GM12892 (cell line): Measurements from ENCODE around the gene C1GALT1C1.

Source experiments
- DNase-seq: peaks from one replicate; pipeline ENCODE4 v3.0.0; 2011; ENCODE audit not compliant: insufficient read length
- FAIRE-seq: peaks from 2 replicates; lab custom pipeline; 2011; peaks lifted over from hg19 to GRCh38; lab: Jason Lieb, UNC
- POLR2A ChIP-seq: IDR thresholded peaks from 2 replicates; pipeline ENCODE4 v1.6.1; 2011; ENCODE audit warnings: low read depth, low read length, control low read depth
- POLR2AphosphoS5 ChIP-seq: IDR thresholded peaks from 2 replicates; pipeline ENCODE4 v1.6.1; 2011; ENCODE audit warnings: low read depth, low read length, control low read depth
- TAF1 ChIP-seq: IDR thresholded peaks from 2 replicates; pipeline ENCODE4 v1.6.1; 2011; ENCODE audit warnings: low read depth, mild to moderate bottlenecking, control low read depth, low read length, borderline replicate concordance

Gene C1GALT1C1

DNA sequence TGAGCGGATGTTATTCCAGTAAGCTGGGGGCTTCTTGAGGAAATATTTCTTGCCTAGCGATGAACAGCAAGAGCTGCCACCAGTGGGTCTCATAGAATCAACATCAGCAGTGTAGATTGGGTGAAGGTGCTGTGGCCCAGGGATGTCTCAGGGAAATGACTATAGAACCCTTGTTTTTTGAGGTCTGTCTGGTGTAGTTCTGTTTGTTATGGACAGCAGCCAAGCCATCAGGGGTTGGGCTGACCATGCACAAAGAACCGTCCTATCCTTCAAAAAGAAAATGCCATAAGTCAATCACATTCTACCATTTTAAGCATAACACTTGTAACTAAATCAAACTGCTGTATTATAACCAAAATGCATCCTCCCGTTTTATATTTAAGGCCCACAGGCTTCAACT lies 17.3 kb upstream of the C1GALT1C1 start:
- TF ChIP-seq POLR2AphosphoS5: no peak
- TF ChIP-seq TAF1: no peak
- TF ChIP-seq POLR2A: no peak
- no peak for FAIRE-seq
- DNase-seq: no peak

DNA sequence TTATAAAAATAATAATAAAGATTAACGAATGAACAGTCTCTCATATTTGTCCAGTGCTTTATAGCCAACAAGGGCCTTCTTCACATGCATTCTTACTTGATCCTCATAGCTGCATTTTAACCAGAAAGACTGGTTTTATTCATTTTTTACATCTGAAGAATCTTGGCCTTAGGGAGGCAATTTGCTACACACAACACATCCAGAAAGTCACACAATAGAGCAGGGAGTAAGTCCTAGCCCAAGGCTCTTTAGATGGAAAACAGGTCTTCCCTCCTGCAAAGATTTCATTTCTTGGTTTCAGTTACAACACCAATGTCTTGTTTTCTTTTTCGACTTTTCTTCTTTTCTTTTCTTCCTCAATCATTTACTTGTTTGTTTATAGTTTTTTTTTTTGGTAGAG lies 13.0 kb upstream of the C1GALT1C1 start:
- FAIRE-seq (no peak), DNase-seq (no peak)
- TF ChIP-seq TAF1 (no peak), POLR2A (no peak), POLR2AphosphoS5 (no peak)

DNA sequence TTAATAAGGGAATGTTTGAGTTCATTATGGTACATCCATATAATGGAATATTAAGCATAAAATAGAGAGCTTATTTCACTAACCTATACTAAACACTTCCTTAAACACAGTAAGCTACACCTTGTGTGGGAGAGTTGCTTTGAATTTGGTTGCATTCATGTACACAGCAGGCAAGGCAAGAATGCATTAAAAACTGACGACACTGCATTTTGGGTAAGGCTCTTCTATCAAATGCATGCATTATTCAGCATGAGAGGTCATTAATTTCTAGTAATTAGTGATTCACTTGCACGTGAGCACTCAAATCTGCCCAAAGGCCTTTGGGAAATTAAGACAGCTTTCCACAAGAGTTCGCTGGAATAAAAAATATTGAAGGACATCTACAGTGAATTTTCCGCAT lies 8.8 kb upstream of the C1GALT1C1 start:
- no peak for TF ChIP-seq POLR2A
- TF ChIP-seq POLR2AphosphoS5: no peak
- no peak for TF ChIP-seq TAF1
- no peak for DNase-seq
- no peak for FAIRE-seq

DNA sequence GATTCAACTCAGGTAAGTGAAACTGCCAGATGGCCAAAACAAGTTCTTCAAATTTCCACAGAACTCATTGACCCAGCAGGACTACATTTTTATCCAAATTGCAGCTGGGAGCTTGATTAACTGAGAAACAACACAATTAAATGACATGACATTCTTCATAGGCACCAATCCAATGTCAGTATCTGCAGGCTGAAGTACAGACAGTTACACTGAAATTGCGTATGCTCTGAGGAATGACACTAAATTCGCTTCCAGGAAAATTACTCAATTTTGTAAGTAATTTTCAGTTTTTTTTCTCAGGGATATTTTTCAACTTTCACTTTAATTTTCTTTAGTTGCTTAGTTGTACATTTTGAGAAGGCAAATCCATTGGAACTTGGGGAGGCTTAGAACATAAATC lies 4.5 kb downstream of the C1GALT1C1 start:
- DNase-seq: no peak
- TF ChIP-seq POLR2AphosphoS5: no peak
- TF ChIP-seq TAF1: no peak
- no peak for TF ChIP-seq POLR2A
- peak; percentile 9 for FAIRE-seq

DNA sequence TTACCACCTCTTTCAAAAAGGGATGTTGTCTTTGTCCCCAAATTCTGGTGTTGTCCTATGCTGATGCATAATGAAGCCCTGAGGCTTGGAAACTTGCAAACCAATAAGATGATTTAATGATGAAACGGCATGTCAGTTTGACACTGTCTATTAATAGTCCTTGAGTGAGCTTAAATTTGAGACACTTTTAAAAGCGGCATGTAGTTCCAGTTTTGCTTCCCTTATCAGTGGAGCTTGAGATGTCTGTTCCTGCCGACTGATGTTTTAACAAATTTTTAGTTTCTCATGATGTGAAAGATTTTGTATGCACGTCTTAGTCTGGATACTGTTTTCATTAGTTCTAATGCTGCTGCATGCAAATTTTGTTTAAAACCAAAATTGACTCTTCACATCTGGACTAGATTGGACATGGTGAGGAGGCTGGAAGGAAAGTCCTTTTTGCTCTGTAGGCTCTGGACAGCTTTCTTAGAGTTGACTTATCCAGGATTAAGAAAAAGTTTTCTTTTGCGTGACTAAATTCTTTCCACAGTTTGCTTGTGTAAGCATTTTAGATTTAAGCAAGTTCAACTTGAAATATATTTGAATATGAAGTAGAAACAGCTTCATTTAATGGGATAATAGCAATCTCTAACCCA lies 11.7 kb downstream of the C1GALT1C1 start:
- TF ChIP-seq TAF1 (no peak), POLR2A (no peak), POLR2AphosphoS5 (no peak)
- no peak for FAIRE-seq
- no peak for DNase-seq

DNA sequence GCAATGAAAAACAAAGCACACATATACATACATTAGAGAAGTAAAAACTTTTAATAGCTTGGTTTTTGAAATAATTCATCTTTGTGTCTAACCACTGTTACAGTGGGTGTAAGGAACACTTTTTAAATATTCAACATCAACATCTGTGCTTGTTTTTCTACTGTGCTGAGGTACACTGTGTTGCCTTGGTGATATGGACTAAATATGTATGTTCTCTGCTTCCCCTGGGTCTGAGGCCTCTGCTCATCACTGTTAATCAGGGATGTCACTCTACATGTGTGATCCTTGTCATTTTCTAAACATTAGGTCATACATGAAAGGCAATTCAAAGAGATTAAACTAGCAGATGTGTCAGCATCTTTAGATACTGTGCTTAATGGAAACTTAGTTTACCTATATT lies 15.0 kb downstream of the C1GALT1C1 start:
- DNase-seq: no peak
- TF ChIP-seq TAF1 (no peak), POLR2AphosphoS5 (no peak), POLR2A (no peak)
- peak; percentile 30 for FAIRE-seq

DNA sequence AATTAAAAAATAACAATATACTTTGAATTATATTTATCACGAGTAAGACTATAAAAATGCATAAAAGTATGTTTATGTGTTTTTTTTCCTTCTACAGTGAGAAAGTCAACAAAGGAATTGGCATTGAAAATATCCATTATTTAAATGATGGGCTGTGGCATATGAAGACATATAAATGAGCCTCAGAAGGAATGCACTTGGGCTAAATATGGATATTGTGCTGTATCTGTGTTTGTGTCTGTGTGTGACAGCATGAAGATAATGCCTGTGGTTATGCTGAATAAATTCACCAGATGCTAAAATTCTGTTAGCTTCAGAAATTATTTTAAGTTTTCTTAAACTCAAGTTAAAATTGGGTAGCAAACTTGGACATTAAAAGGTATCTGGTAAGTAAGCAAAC lies 17.8 kb downstream of the C1GALT1C1 start:
- FAIRE-seq: no peak
- no peak for TF ChIP-seq POLR2A
- TF ChIP-seq POLR2AphosphoS5: no peak
- TF ChIP-seq TAF1: no peak
- no peak for DNase-seq

DNA sequence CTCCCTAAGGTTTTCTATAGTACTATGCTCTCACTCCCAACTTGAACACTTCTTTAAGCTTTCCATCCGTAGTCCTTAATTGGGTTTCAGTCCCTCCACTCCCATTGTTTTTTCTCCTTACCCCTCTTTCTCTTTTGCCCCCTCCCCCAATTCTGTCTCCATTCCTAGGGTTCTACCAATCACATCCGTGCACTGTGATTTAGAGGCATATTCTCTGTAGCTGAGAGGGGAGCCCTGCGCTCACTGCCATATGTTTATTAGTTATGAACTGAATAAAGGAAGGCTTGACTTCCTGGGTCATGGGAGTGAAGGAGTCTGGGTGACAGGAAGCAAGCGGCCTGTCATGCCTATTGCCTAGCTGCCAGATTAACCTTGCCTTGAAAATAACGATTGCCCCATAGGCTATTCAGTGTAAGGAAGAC lies 25.5 kb downstream of the C1GALT1C1 start:
- FAIRE-seq (peak; percentile 5), DNase-seq (no peak)
- TF ChIP-seq TAF1: no peak
- TF ChIP-seq POLR2AphosphoS5: no peak; the same call in 1 of the 2 replicates
- TF ChIP-seq POLR2A: no peak; the same call in 1 of the 2 replicates

DNA sequence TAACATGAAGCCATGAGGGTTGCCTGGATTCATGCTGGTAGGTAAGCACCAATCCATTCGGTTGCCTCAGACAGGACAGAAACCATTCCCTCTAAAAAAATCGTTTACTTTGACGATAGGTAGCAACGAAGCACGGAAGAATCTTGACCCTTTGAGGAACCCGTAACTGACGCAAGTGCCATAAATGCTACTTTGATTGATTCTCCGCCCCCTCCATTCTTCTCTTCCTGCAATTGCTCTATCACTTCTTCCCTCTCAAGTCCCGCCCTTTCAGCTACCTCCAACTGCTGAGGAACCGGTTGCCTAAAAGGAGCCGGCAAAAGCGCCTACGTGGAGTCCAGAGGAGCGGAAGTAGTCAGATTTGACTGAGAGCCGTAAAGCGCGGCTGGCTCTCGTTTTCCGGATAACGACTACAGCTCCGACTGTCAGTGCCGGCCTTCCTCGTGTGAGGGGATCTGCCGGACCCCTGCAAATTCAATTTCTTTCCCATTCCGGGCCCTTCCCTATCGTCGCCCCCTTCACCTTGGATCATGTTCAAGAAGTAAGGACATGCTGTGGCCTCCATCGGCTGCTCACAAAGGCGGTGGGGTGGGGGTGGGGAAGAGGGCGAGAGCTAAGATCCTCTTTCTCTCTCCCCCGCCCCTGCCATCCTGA lies 26.0 kb downstream of the C1GALT1C1 start, which contains the start of gene MCTS1:
TSS of gene MCTS1 (plus strand) at position 395 of the 654 bp plus-strand sequence. CDS start at position 531, 136 bp downstream.
- TF ChIP-seq TAF1 (peak; percentile 50; the same call in 1 of the 2 replicates), POLR2AphosphoS5 (peak; percentile 59; the same call in 1 of the 2 replicates), POLR2A (peak; percentile 60)
- FAIRE-seq (peak; percentile 81), DNase-seq (peak; percentile 27)

DNA sequence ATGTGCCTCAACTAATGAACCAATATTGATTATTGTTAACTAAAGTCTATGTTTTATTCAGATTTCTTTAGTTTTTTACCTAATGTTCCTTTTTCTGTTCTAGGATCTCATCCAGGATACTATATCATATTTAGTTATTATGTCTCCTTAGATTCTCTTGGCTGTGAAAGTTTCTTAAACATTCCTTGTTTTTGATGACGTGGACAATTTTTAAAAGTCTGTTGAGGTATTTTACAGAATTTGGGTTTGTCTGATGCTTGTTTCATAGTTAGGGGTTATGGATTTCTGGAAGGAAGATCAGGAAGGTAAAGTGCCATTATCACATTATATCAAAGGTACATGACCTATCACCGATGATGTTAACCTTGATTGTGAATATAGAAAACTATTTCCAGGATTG lies 44.2 kb downstream of the C1GALT1C1 start:
- TF ChIP-seq POLR2A (no peak), TAF1 (no peak), POLR2AphosphoS5 (no peak)
- FAIRE-seq (no peak), DNase-seq (no peak)
